K562 (cell line): ENCODE results near the gene MSN. TPM values are rescaled to one million over a fixed set of nuclear protein-coding genes. Genes with fewer than 3 reads are reported as not detected.

ENCODE experiments used
- ETV6 ChIP-seq, 3 experiments: fragments of 150-350 bp in 1 of 3; sonication (generic) in 1 of 3; formaldehyde crosslinking in 1 of 3; IDR thresholded peaks; 2 replicates each; pipeline versions ENCODE4 v1.6.1 to v1.8.0; 2014 to 2022; ENCODE audit warnings: borderline replicate concordance in 2 of 3, low read depth in 2 of 3, antibody characterized with exemption in 1 of 3, low read length in 1 of 3, mild to moderate bottlenecking in 1 of 3, missing genetic modification reagents in 1 of 3
- HNRNPH1 ChIP-seq: fragments of 200-400 bp; formaldehyde crosslinking; optimal IDR thresholded peaks from 2 replicates; pipeline ENCODE3; 2017; ENCODE audit warnings: low read depth, mild to moderate bottlenecking, low read length, moderate library complexity
- NR4A1 ChIP-seq, 2 experiments: fragments of 250-450 bp in 1 of 2; fragments of 450-650 bp in 1 of 2; sonication (Bioruptor Pico) in 1 of 2; IDR thresholded peaks; 2 replicates each; pipeline versions ENCODE4 v1.4.0 to v1.6.1; 2016 to 2020; ENCODE audit warnings: mild to moderate bottlenecking in 2 of 2, missing compliant biosample characterization in 1 of 2, missing genetic modification characterization in 1 of 2, moderate library complexity in 1 of 2
- RBFOX2 ChIP-seq: fragments of 200-400 bp; formaldehyde crosslinking; IDR thresholded peaks from 2 replicates; pipeline ENCODE4 v1.6.1; 2017; ENCODE audit warnings: low read depth, mild to moderate bottlenecking, low read length, moderate library complexity
- RFX1 ChIP-seq: fragments of 450-650 bp; IDR thresholded peaks from 2 replicates; pipeline ENCODE4 v1.6.1; 2016; ENCODE audit warnings: mild to moderate bottlenecking, moderate library complexity
- SAP30 ChIP-seq: fragments of 200-600 bp; sonication (generic); IDR thresholded peaks from 2 replicates; pipeline ENCODE4 v1.6.1; 2012; ENCODE audit warnings: borderline replicate concordance, low read depth, mild to moderate bottlenecking, moderate library complexity, low read length, control low read depth, inconsistent platforms; ENCODE audit not compliant: insufficient read depth, poor library complexity, severe bottlenecking
- ZNF165 ChIP-seq: fragments of 250-450 bp; sonication (Bioruptor Pico); IDR thresholded peaks from 2 replicates; pipeline ENCODE4 v1.4.0; 2020; ENCODE audit warnings: borderline replicate concordance
- ZNF239 ChIP-seq: fragments of 250-450 bp; sonication (Bioruptor Pico); IDR thresholded peaks from 2 replicates; pipeline ENCODE4 v1.4.0; 2020; ENCODE audit warnings: mild to moderate bottlenecking
- ZNF584 ChIP-seq: fragments of 200-800 bp; sonication (Bioruptor generic); IDR thresholded peaks from 2 replicates; pipeline ENCODE4 v1.6.1; 2016; ENCODE audit warnings: low read depth, mild to moderate bottlenecking, missing genetic modification characterization, missing compliant biosample characterization
- polyA plus RNA-seq, 8 experiments: library from polyadenylated mRNA; depleted of rRNA in 4 of 8; stranded (reverse) in 5 of 8; unstranded in 3 of 8; fragments of >200 nt; fragmentation: Nextera tagmentation in 2 of 8; fragmentation: Illumina TruSeq in 1 of 8; extraction: Ambion mirVana in 2 of 8; extraction: Trizol in 1 of 8; gene quantifications; 2 replicates each; pipeline versions ENCODE4 v1.2.1 to v1.2.3, GENCODE V29; 2011 to 2014; ENCODE audit warnings: inconsistent platforms in 1 of 8, missing spikeins in 1 of 8
- total RNA-seq, 7 experiments: library from RNA; depleted of rRNA in 6 of 7; stranded (reverse); fragments of >200 nt in 6 of 7; fragmentation: Illumina TruSeq in 2 of 7; extraction: Trizol in 2 of 7; gene quantifications; 2 replicates each; pipeline versions ENCODE4 v1.2.1 to v1.2.3, GENCODE V29; 2011 to 2021; ENCODE audit warnings: low replicate concordance in 1 of 7
- TF ChIP-seq, protein P1 (sequence below): fragments of 150-350 bp; IDR thresholded peaks from 2 replicates; pipeline ENCODE4 v1.6.1; 2014; ENCODE audit warnings: low read depth, mild to moderate bottlenecking, low read length, borderline replicate concordance
- TF ChIP-seq, protein P2 (sequence below): fragments of 450-650 bp; IDR thresholded peaks from 2 replicates; pipeline ENCODE4 v1.7.0; 2016; ENCODE audit warnings: borderline replicate concordance
- TF ChIP-seq, protein P3 (sequence below): sonication (generic); formaldehyde crosslinking; IDR thresholded peaks from 2 replicates; pipeline ENCODE4 v1.8.1; 2023; ENCODE audit warnings: mild to moderate bottlenecking, missing genetic modification reagents

MSN gene
- total and polyA plus RNA-seq, 9 of the 15 experiments (the other 6 are each of a cell fraction or from before 2014, with no cell fraction given): 128 to 486 (median 237) TPM

DNA sequence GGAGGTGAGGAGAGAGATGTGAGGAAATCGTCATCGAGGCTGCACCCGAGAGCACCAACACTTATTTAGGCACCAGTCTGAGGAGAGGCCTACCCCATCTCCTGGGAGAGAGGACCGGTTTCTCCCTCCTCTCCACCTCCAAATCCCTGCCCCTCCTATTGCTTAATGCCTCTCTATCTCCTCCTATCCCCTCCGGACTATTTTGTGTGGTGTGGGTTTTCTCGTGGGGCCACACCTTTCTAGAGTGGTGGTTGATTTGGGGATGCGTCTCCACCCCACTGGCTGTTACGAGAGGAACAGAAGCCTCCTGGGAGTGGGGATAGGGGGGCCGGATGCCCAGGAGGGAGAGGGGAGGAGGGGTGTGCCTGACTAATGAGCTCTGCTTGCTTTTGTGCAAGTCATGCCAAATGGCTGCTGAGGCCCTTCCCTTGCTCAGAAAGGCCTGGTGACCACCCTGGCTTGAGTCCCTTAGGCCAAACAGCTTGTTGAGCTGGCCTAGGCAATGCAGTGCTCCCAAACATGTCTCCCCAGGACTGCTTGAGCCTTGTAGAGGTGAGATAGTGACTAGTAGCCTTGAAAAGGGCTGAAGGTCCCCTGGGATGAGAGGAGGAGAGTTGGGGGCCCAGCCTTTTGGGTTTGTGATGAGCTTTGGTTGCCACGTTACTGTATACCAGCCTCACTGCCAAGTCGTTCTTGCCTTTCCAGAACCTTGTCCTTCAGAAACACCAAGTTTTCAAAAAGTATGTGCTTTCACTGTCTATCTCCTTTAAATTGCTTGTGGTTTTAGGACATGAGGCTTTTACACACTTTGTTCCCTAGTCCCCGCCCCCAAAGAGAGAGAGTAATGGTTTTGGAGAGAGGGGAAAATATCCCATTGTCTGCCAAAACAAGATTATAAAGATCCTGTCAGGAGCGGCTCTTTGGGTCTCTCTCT is 1.2 kb downstream of the MSN start (continued):
- TF ChIP-seq, protein P1, sequence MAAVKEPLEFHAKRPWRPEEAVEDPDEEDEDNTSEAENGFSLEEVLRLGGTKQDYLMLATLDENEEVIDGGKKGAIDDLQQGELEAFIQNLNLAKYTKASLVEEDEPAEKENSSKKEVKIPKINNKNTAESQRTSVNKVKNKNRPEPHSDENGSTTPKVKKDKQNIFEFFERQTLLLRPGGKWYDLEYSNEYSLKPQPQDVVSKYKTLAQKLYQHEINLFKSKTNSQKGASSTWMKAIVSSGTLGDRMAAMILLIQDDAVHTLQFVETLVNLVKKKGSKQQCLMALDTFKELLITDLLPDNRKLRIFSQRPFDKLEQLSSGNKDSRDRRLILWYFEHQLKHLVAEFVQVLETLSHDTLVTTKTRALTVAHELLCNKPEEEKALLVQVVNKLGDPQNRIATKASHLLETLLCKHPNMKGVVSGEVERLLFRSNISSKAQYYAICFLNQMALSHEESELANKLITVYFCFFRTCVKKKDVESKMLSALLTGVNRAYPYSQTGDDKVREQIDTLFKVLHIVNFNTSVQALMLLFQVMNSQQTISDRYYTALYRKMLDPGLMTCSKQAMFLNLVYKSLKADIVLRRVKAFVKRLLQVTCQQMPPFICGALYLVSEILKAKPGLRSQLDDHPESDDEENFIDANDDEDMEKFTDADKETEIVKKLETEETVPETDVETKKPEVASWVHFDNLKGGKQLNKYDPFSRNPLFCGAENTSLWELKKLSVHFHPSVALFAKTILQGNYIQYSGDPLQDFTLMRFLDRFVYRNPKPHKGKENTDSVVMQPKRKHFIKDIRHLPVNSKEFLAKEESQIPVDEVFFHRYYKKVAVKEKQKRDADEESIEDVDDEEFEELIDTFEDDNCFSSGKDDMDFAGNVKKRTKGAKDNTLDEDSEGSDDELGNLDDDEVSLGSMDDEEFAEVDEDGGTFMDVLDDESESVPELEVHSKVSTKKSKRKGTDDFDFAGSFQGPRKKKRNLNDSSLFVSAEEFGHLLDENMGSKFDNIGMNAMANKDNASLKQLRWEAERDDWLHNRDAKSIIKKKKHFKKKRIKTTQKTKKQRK: no peak
- TF ChIP-seq RBFOX2 (no peak), ETV6 (IDR thresholded peaks at IDR 0.05; ENCODE audit: borderline replicate concordance in 1 of 2, low read depth in 2 of 2, low read length in 1 of 2) (no peak), ETV6 (CRISPR knock-in tag; IDR thresholded peaks at IDR 0.05; ENCODE audit: borderline replicate concordance) (no peak), NR4A1 (CRISPR knock-in tag; IDR thresholded peaks at IDR 0.05) (no peak), NR4A1 (tag; IDR thresholded peaks at IDR 0.05) (no peak), SAP30 (no peak), RFX1 (no peak), ZNF584 (CRISPR knock-in tag) (no peak), ZNF165 (CRISPR knock-in tag) (no peak), ZNF239 (no peak), HNRNPH1 (no peak)
- TF ChIP-seq, protein P2, sequence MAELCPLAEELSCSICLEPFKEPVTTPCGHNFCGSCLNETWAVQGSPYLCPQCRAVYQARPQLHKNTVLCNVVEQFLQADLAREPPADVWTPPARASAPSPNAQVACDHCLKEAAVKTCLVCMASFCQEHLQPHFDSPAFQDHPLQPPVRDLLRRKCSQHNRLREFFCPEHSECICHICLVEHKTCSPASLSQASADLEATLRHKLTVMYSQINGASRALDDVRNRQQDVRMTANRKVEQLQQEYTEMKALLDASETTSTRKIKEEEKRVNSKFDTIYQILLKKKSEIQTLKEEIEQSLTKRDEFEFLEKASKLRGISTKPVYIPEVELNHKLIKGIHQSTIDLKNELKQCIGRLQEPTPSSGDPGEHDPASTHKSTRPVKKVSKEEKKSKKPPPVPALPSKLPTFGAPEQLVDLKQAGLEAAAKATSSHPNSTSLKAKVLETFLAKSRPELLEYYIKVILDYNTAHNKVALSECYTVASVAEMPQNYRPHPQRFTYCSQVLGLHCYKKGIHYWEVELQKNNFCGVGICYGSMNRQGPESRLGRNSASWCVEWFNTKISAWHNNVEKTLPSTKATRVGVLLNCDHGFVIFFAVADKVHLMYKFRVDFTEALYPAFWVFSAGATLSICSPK: no peak
- TF ChIP-seq, protein P3, sequence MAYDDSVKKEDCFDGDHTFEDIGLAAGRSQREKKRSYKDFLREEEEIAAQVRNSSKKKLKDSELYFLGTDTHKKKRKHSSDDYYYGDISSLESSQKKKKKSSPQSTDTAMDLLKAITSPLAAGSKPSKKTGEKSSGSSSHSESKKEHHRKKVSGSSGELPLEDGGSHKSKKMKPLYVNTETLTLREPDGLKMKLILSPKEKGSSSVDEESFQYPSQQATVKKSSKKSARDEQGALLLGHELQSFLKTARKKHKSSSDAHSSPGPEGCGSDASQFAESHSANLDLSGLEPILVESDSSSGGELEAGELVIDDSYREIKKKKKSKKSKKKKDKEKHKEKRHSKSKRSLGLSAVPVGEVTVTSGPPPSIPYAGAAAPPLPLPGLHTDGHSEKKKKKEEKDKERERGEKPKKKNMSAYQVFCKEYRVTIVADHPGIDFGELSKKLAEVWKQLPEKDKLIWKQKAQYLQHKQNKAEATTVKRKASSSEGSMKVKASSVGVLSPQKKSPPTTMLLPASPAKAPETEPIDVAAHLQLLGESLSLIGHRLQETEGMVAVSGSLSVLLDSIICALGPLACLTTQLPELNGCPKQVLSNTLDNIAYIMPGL (CRISPR knock-in tag): no peak; the same call in 1 of the 2 replicates
